ENCODE data around the gene AACS.

Gene AACS

GRCh38 chr12:125113789-125114188, 48.6 kb downstream of the AACS start:
- no peak for TF ChIP-seq CTCF (IDR thresholded peaks at IDR 0.05; ENCODE audit: low read depth, low read length)
- DNase-seq (ENCODE audit: extremely low read depth, low read depth) = no peak

DNA sequence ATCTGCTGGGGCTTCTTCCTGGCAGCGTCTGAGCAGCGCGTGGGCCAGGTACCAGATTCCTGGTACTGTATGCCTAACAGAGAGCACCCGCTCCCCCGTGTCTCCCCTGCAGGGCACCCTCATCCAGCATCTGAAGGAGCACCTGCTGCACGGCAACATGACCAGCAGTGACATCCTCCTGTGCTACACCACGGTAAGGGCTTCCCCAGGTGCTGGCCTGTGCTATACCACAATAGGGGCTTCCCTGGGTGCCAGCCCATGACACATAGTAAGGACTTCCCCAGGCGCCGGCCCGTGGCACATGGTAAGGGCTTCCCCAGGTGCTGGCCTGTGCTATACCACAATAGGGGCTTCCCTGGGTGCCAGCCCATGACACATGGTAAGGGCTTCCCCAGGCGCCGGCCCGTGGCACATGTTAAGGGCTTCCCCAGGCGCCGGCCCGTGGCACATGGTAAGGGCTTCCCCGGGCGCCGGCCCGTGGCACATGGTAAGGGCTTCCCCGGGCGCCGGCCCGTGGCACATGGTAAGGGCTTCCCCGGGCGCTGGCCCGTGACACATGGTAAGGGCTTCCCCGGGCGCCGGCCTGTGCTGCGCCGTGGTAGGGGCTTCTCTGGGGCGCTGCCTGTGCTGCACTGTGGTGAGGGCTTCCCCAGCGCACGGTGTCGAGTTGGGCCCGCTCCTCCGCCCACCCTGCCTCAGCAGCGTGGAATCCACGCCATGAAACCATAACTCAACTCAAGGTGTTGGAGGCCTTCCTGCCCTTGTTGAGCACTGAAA, 49.3 kb downstream of the AACS start:
- DNase-seq (ENCODE audit: extremely low read depth, low read depth) = no peak

GRCh38 chr12:125120566-125120965, 55.3 kb downstream of the AACS start:
- DNase-seq (ENCODE audit: extremely low read depth, low read depth) = no peak
- TF ChIP-seq CTCF (IDR thresholded peaks at IDR 0.05; ENCODE audit: low read depth, low read length) = no peak

More for the DNA sequence above, 49.3 kb downstream of the AACS start:
- TF ChIP-seq CTCF (IDR thresholded peaks at IDR 0.05; ENCODE audit: low read depth, low read length) = no peak

DNA sequence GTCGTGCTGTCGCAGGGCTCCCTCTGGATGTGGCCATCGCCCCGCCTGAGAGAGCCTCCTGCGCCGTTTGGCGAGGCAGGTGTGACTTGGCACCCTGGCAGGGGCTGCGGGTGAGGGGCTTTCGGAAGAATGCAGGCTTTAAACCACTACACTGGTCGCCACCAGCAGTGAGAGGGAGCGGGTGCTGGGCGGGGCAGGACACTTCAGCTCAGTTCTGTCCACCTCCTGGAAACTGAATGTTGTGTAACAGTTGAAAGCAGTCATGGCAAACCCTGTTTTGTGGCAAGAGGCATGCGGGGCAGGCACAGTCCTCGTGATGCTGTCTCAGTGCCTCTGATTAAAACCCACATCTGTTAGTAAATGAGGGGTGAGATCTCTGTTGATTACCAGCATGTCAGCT, 55.9 kb downstream of the AACS start:
- no peak for TF ChIP-seq CTCF (IDR thresholded peaks at IDR 0.05; ENCODE audit: low read depth, low read length)
- DNase-seq (ENCODE audit: extremely low read depth, low read depth) = no peak

GRCh38 chr12:125122668-125123067, 57.4 kb downstream of the AACS start:
- no peak for TF ChIP-seq CTCF (IDR thresholded peaks at IDR 0.05; ENCODE audit: low read depth, low read length)
- no peak for DNase-seq (ENCODE audit: extremely low read depth, low read depth)

- DNase-seq (ENCODE audit: extremely low read depth, low read depth) = no peak
Measured at GRCh38 chr12:125124320-125124966, 59.2 kb downstream of the AACS start.

More at GRCh38 chr12:125124320-125124966, 59.2 kb downstream of the AACS start:
- no peak for TF ChIP-seq CTCF (IDR thresholded peaks at IDR 0.05; ENCODE audit: low read depth, low read length)
